Activated CD4-positive, alpha-beta T cell treated with anti-CD3 and anti-CD28 coated beads for 24 hours (primary cell): Measurements from ENCODE around the gene KIRREL3.

Experiments
- DNase-seq, 2 donors: peaks; one replicate each; pipeline ENCODE4 v3.0.0-alpha.2; 2020; ENCODE audit warnings: low read depth in 2 of 2

KIRREL3 gene

GRCh38 chr11:126487711-126488110, 512.9 kb downstream of the KIRREL3 start:
- DNase-seq, result no peak

- no peak for DNase-seq
Measured at GRCh38 chr11:126485986-126486635, 514.5 kb downstream of the KIRREL3 start.

- DNase-seq, result no peak
Measured at GRCh38 chr11:126485021-126485792, 515.4 kb downstream of the KIRREL3 start.

GRCh38 chr11:126484266-126484665, 516.3 kb downstream of the KIRREL3 start:
- DNase-seq, result no peak

- DNase-seq, result no peak
Measured at GRCh38 chr11:126483621-126484195, 516.9 kb downstream of the KIRREL3 start.

GRCh38 chr11:126482586-126483108, 517.9 kb downstream of the KIRREL3 start:
- no peak for DNase-seq

GRCh38 chr11:126481303-126481680, 519.3 kb downstream of the KIRREL3 start:
- no peak for DNase-seq

GRCh38 chr11:126480410-126481302, 519.9 kb downstream of the KIRREL3 start:
- peak; percentile 43 to 51 for DNase-seq

GRCh38 chr11:126480015-126480409, 520.6 kb downstream of the KIRREL3 start:
- no peak for DNase-seq

- no peak for DNase-seq
Measured at GRCh38 chr11:126479178-126479930, 521.2 kb downstream of the KIRREL3 start.

- no peak for DNase-seq
Measured at GRCh38 chr11:126478466-126478865, 522.1 kb downstream of the KIRREL3 start.

GRCh38 chr11:126477535-126478305, 522.9 kb downstream of the KIRREL3 start:
- DNase-seq, result no peak

- no peak for DNase-seq
Measured at GRCh38 chr11:126476977-126477376, 523.6 kb downstream of the KIRREL3 start.

GRCh38 chr11:126476266-126476924, 524.2 kb downstream of the KIRREL3 start:
- no peak for DNase-seq

- DNase-seq, result no peak
Measured at GRCh38 chr11:126475014-126475991, 525.3 kb downstream of the KIRREL3 start.

GRCh38 chr11:126474220-126474619, 526.4 kb downstream of the KIRREL3 start:
- no peak for DNase-seq

GRCh38 chr11:126473269-126473668, 527.3 kb downstream of the KIRREL3 start:
- DNase-seq, result no peak

GRCh38 chr11:126469311-126469710, 531.3 kb downstream of the KIRREL3 start:
- no peak for DNase-seq
